Occipital lobe (tissue), 2 donors: Measurements from ENCODE around the gene HSBP1L1. TPM values are rescaled to one million over a fixed set of nuclear protein-coding genes. Genes with fewer than 3 reads are reported as not detected.

ENCODE experiments used
- DNase-seq: peaks from one replicate; lab custom pipeline; 2025; lab: John Stamatoyannopoulos, UW
- total RNA-seq: library from RNA; depleted of rRNA; stranded (reverse); fragments of >200 nt; gene quantifications from one replicate; pipeline ENCODE4 v1.2.3, GENCODE V29; 2014

The HSBP1L1 gene
- total RNA-seq, 1 donor from 2014 or later = 2.5 TPM

DNA sequence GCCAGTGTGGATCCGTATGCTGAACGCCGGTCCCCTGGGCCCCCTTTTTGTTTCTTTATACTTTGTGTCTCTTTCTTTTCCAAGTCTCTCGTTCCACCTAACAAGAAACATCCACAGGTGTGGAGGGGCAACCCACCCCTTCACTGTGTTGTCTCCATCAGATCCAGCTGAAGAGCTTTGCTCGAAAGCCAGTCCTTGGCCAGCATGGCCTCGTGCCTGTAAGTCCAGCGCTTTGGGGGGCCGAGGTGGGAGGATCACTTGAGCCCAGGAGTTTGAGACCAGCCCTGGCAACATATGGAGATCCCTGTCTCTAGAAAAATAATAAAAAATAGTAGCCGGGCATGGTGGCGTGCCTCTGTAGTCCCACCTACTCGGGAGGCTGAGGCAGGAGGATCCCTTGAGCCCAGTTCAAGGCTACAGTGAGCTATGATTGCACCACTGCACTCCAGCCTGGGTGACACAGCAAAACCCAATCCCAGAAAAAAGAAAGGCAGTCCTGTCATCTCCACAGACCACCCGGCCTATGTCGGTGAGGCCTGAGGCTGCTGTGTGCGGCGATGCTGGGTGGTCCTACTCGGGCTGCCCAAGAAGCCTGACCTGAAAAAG lies 3.4 kb upstream of the HSBP1L1 start:
- DNase-seq = no peak

DNA sequence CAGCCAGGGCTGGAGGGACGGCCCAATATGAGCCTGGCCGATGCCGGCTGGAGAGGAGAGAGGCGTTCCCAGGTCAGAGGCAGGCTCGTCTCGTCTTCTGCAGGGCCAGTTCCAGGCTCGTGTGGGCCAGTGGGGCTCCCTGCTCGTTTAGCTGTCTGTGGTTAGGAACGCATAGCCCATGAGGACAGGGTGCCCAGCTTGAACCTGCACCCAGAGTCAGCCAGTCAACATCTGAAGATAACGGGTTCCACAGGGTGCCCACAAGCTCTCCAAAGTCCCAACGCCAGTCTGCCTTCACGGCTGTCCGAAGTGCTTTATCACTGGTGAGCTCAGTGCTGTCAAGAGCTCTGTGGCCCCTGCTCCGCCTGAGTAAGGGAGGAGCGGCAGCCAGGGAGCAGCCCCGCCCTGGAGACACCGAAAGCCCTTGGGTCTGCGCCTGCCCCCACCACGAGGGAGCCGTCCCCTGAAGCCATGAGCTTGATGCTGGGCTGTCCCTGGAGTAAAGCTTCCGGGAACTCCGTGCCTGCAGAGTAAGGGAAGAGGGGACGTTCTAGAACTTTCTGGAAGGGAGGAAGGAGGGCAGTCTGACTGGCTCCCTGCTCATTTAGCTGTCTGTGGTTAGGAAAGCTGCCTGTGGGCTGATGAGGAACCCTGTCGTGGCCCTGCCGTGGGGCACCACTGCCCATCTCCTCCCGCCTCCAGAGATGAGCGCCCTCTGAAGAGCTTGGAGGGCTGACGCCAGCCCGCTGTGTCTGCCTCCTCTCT lies 2.7 kb upstream of the HSBP1L1 start:
- DNase-seq = no peak

- DNase-seq = no peak
Observed at GRCh38 chr18:79962311-79962710, 2.1 kb upstream of the HSBP1L1 start.

GRCh38 chr18:79962835-79963657 lies 1.4 kb upstream of the HSBP1L1 start:
- DNase-seq = no peak

DNA sequence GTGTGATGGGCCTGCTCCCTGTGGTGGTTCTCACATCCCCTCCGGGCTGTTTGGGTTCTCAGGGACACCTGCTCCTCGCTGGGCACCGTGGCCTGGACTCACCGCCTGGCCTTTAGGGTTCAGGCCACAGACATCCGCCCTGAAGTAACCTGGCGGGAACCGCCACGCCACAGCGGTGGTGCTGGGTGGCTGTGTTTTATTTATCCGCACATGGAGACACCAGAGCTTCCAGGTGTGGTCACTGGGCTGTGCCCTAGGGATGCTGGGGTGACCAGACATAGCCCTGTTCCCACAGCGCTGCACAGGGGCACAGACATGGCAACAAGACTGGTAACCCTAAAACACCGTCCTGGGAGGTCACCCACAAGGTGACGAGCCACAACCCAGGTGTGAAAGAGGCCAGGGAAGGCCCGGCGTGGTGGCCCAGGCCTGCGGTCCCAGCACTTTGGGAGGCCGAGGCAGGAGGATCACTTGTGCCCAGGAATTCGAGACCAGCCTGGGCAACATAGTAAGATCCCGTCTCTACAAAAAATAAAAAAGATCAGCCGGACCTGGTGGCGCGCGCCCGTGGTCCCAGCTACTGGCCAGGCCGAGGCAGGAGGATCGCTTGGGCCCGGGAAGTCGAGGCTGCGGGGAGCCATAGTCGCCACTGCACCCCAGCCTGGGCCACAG lies 649 bp upstream of the HSBP1L1 start:
- DNase-seq = no peak

- DNase-seq = no peak
Observed at GRCh38 chr18:79965119-79965902, 868 bp downstream of the HSBP1L1 start.

DNA sequence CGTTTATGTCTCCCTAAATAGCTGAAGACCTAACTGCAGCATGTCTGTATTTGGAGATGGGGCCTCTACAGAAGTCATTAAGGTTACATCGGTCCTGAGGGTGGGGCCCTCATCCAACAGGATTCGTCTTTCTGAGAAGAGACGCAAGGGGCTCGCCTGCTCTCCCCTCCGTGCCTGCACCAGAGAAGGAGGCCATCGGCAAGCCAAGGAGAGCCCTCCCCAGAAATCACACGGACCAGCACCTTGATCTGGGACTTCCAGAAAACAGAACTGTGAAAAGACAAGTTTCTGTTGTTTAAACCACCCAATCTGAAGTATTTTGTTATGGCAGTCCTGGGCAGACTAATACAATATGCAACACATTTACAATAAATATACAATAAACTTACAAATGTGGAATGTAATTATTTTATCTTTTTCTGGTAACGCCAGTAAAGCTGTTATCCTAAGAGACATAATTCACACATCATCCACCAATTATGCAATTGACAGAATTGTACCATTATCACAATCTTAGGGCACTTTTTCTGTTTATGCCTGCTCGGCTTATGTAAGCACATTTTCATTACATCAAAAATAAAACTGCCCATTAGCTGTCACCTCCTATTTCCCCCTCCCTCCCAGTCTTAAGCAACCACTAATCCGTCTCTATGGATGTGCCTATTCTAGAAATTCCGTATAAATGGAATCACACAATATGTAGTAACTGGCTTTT lies 6.1 kb downstream of the HSBP1L1 start:
- no peak for DNase-seq

DNA sequence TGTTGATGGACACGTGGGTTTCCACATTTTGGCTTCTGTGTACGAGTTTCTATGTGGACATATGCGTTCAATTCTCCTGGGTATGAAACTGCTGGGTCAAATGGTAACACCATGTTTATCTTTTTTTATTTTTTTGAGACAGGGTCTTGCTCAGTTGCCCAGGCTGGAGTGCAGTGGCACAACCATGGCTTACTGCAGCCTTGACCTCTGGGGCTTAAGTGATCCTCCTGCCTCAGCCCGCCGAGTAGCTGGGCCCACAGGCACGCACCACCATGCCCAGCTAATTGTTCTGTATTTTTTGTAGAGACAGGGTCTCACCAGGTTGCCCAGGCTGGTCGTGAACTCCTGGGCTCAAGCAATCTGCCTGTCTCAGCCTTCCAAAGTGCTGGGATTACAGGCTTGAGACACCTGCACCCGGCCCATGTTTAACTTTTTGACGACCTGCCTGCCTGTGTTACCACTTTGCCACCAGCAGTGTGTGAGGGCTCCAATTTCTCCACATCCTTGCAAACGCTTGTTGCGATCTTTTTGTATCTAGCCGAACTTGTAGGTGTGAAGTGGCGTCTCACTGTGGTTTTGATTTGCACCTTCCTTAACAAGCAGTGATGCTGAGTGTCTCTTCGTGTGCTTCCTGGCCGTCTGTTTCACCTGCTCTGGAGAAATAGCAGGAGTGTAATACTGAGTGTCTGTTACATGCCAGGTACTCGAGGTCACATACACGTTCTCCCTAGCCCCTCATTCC lies 6.9 kb downstream of the HSBP1L1 start:
- no peak for DNase-seq

DNA sequence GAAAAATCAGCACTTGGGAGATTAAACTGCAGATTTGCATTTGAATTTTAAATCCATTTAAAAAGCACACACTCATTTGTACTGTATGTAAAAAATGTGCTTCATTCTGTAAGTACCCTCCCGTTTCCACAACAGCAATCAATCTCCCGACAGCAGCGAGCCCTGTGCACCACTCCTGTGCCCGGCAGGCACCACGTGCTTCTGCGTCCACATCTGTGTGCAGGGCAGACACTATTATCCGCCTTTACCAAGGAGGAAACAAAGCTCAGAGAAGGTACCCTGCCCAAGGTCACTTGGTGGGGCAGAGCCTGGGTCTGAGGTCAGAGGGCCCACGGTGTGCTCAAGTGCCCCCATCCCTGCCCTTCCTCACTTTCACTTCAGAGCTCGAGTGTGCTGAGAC lies 7.5 kb downstream of the HSBP1L1 start:
- DNase-seq = no peak

DNA sequence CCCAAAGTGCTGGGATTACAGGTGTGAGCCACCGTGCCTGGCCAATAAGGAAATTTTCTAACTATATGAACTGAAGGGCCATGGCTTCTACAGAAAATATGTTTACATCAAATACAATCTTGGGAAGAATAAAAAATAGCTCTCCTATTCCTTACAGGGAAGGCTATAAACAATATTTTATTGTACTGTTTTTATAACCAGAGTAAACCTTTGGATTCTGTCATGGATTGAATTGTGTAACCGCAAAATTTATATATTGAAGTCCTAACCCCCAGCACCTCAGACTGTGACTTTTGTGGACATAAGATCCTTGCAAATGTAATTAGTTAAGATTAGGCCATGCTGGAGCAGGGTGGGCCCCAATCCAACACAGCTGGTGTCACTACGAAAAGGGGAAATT lies 8.3 kb downstream of the HSBP1L1 start:
- no peak for DNase-seq

DNA sequence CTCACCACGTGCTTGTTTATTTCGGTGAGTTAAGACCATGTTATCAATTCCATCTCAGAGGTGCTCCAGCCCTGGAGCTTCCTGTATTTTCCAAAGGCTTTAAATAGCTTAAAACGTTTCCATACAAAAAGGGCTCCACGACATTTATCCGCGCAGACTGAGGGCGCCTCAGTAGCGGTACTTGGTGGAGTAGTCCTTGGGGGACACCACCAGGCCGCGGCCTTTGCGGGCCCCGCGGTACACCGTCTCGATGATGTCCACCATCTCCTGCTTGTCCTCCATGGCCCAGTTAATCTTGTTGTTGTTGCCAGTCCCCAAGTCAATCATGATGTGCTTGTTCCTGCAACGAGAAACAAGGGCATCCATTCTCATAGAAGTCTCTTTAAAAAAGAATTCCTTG lies 9.1 kb downstream of the HSBP1L1 start:
- no peak for DNase-seq

- DNase-seq = no peak
Observed at GRCh38 chr18:79974025-79974654, 9.7 kb downstream of the HSBP1L1 start.

GRCh38 chr18:79975043-79975442 lies 10.6 kb downstream of the HSBP1L1 start:
- no peak for DNase-seq

GRCh38 chr18:79975985-79976680 lies 11.7 kb downstream of the HSBP1L1 start:
- no peak for DNase-seq

GRCh38 chr18:79979843-79980242 lies 15.4 kb downstream of the HSBP1L1 start:
- no peak for DNase-seq

- no peak for DNase-seq
Observed at GRCh38 chr18:79980585-79980984, 16.1 kb downstream of the HSBP1L1 start.

DNA sequence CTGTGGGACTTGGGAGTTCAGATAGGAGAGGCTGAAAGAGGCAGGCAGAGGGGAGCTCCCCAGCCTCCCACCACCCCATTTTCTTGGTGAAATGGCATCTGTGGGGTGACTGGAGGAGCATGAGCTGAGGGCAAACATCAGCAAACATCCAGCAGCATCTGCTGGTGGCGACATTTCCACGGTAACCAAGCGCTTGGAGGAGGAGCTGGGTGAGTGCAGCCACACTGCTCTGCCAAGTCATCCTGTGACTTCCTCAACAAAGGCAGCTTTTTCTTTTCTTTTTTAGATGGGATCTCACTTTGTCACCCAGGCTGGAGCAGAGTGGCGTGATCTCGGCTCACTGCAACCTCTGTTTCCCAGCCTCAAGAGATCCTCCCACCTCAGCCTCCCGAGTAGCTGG lies 18.3 kb downstream of the HSBP1L1 start:
- no peak for DNase-seq

GRCh38 chr18:79983253-79983652 lies 18.8 kb downstream of the HSBP1L1 start:
- DNase-seq = no peak

GRCh38 chr18:79983793-79984192 lies 19.4 kb downstream of the HSBP1L1 start:
- no peak for DNase-seq
